Colonic mucosa (tissue), 4 donors: ENCODE measurements around the gene COG3. TPM values are rescaled to one million over a fixed set of nuclear protein-coding genes. Genes with fewer than 3 reads are reported as not detected.
A peak's percentile ranks its signal among the peaks of the same experiment; 100 is the strongest.

Experiments
- DNase-seq: peaks from one replicate; pipeline ENCODE4 v3.0.0-alpha.2; 2020
- H3K27ac ChIP-seq: fragments of 200-600 bp; one replicate; pipeline ENCODE4 v1.8.0; 2021
- H3K27me3 ChIP-seq: fragments of 200-600 bp; one replicate; pipeline ENCODE4 v1.8.0; 2021
- H3K36me3 ChIP-seq: fragments of 200-600 bp; one replicate; pipeline ENCODE4 v1.8.0; 2021
- H3K4me1 ChIP-seq: fragments of 200-600 bp; one replicate; pipeline ENCODE4 v1.8.0; 2021; ENCODE audit warnings: mild to moderate bottlenecking
- H3K4me3 ChIP-seq: fragments of 200-600 bp; one replicate; pipeline ENCODE4 v1.8.0; 2021
- H3K9ac ChIP-seq, 2 donors: one replicate each; pipeline ENCODE4 v1.7.0; 2013; ENCODE audit warnings: control low read depth in 2 of 2, low read depth in 2 of 2, low read length in 2 of 2
- H3K9me3 ChIP-seq: fragments of 200-600 bp; one replicate; pipeline ENCODE4 v1.8.0; 2021
- intact Hi-C: fragments of 100-400 bp; cut with DNase I; formaldehyde crosslinking; loops from one replicate; pipeline ENCODE4 v1.14.1; 2022
- total RNA-seq, 2 donors: library from RNA; stranded (reverse); fragmentation: NEBNext Ultra II Directional in 1 of 2; extraction: Animal tissue kit (Norgen Biotek cat#: 25700) in 1 of 2; gene quantifications; one replicate each; pipeline ENCODE4 v1.2.1, GENCODE V29; 2021
- TF ChIP-seq, protein P1 (sequence below): fragments of 200-600 bp; IDR thresholded peaks from one replicate; pipeline ENCODE4 v1.8.0; 2022; ENCODE audit warnings: antibody characterized with exemption, mild to moderate bottlenecking
- donor health status: healthy.
- donor health status: DM: no; HTN: no; CAD: no.
- donor health status: DM: no; HTN: no; CAD: no.

The COG3 gene
- total RNA-seq, 2 donors from 2014 or later: 39.0 to 49.8 TPM

- intact Hi-C loops: no loop called here
- Histone ChIP-seq H3K4me1 (no peaks in the 10 kb centered on the region), H3K27me3 (no peaks in the 10 kb centered on the region), H3K9me3 (no peaks in the 10 kb centered on the region), H3K4me3 (no peak overlapping the region), H3K9ac (no peak overlapping the region), H3K27ac (no peak overlapping the region), H3K36me3 (no peaks in the 10 kb centered on the region)
- TF ChIP-seq, protein P1, sequence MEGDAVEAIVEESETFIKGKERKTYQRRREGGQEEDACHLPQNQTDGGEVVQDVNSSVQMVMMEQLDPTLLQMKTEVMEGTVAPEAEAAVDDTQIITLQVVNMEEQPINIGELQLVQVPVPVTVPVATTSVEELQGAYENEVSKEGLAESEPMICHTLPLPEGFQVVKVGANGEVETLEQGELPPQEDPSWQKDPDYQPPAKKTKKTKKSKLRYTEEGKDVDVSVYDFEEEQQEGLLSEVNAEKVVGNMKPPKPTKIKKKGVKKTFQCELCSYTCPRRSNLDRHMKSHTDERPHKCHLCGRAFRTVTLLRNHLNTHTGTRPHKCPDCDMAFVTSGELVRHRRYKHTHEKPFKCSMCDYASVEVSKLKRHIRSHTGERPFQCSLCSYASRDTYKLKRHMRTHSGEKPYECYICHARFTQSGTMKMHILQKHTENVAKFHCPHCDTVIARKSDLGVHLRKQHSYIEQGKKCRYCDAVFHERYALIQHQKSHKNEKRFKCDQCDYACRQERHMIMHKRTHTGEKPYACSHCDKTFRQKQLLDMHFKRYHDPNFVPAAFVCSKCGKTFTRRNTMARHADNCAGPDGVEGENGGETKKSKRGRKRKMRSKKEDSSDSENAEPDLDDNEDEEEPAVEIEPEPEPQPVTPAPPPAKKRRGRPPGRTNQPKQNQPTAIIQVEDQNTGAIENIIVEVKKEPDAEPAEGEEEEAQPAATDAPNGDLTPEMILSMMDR: no peak
- DNase-seq: no peak
Measured at GRCh38 chr13:45439781-45440462, 24.8 kb upstream of the COG3 start.

GRCh38 chr13:45441633-45442032 is 23.1 kb upstream of the COG3 start:
- Histone ChIP-seq H3K4me1 (no peaks in the 10 kb centered on the region), H3K36me3 (no peaks in the 10 kb centered on the region), H3K27ac (no peak overlapping the region), H3K9ac (no peak overlapping the region), H3K4me3 (no peak overlapping the region), H3K9me3 (no peaks in the 10 kb centered on the region), H3K27me3 (no peaks in the 10 kb centered on the region)
- no peak for DNase-seq
- intact Hi-C loops: no loop called here
- TF ChIP-seq, protein P1: no peak

- Histone ChIP-seq H3K4me3 (no peak overlapping the region), H3K9ac (no peak overlapping the region), H3K27ac (no peak overlapping the region), H3K4me1 (no peaks in the 10 kb centered on the region), H3K36me3 (no peaks in the 10 kb centered on the region), H3K27me3 (no peaks in the 10 kb centered on the region), H3K9me3 (no peaks in the 10 kb centered on the region)
- no peak for DNase-seq
- intact Hi-C loops: no loop called here
- TF ChIP-seq, protein P1: no peak
Measured at GRCh38 chr13:45445053-45445452, 19.7 kb upstream of the COG3 start.

GRCh38 chr13:45446181-45446580 is 18.6 kb upstream of the COG3 start:
- no peak for DNase-seq
- Histone ChIP-seq H3K9me3 (no peaks in the 10 kb centered on the region), H3K4me3 (no peak overlapping the region), H3K9ac (no peak overlapping the region), H3K27ac (no peak overlapping the region), H3K4me1 (no peaks in the 10 kb centered on the region), H3K27me3 (no peaks in the 10 kb centered on the region), H3K36me3 (no peaks in the 10 kb centered on the region)
- TF ChIP-seq, protein P1: no peak
- intact Hi-C loops: no loop called here

GRCh38 chr13:45447050-45447661 is 17.6 kb upstream of the COG3 start:
- H3K27ac ChIP-seq: no peak overlapping the region
- H3K4me1 ChIP-seq: no peaks in the 10 kb centered on the region
- H3K9me3 ChIP-seq: no peaks in the 10 kb centered on the region
- TF ChIP-seq, protein P1: no peak
- H3K27me3 ChIP-seq: no peaks in the 10 kb centered on the region
- DNase-seq: peak; percentile 55
- H3K9ac ChIP-seq: no peak overlapping the region
- no peak overlapping the region for H3K4me3 ChIP-seq
- intact Hi-C loops: no loop called here
- no peaks in the 10 kb centered on the region for H3K36me3 ChIP-seq
